ENCODE results near the gene ASCL2. TPM values are rescaled to one million over a fixed set of nuclear protein-coding genes. Genes with fewer than 3 reads are reported as not detected.

Gene ASCL2
- total RNA-seq, 2 experiments from 2014 or later, result not detected

DNA sequence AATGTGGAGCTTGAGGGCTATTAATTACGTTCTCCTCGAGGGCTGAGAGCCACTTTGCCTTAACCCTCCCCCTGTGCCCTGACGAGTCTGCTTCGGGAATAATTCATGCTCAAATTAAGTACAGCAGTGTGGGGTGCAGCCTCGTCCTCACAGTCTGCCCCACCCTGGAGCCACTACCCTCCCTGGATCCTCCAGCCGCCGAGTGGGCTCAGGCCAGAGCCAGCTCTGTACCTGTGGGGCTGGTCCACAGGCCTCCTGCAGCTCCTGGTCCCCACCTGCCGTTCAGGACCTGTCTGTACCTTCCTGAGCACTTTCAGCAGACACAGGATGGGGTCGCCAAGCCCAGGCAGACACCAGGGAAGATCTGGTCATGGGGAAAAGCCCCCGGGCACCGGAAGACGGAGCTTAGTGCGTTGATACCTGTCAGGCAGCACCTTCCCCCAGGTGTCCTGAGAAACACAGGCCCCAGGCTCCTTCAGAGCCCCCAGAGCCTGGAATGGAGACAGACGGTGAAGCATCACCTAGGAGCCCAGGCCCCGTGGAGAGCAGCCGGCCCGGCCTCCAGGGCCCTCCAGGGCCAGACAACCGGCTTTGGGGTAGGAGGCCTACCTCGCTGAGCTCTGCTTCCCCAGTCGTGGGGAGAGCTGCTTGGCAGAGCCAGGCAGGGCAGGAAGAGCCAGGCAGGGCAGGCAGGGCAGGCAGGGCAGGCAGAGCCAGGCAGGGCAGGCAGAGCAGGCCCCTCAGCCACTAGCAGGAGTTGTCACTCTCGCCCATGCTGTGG, 41.2 kb upstream of the ASCL2 start:
- POLR2A ChIA-PET, result interaction anchor here (1.8 kb wide), 1 partner anchor 9 kb away, joined by 4 read pairs; no protein-coding TSS in a partner anchor
- H3K36me3 Mint-ChIP-seq (ENCODE audit: low read depth), result no peaks in the 10 kb centered on the region
- Histone ChIP-seq H3K4me1 (ENCODE audit: insufficient read depth, low read length) (peaks cover 49% of the 10 kb centered on the region), H3K27me3 (ENCODE audit: control insufficient read depth in 1 of 2, insufficient read depth in 2 of 2, low read length in 2 of 2) (no peaks in the 10 kb centered on the region), H3K27ac (ENCODE audit: low read depth in 1 of 2, low read length in 2 of 2) (no peak overlapping the region), H3K4me3 (ENCODE audit: low read length) (no peak overlapping the region), H3K9me3 (ENCODE audit: control insufficient read depth in 1 of 2, insufficient read depth in 1 of 2, low read length in 2 of 2) (no peaks in the 10 kb centered on the region), H3K36me3 (ENCODE audit: insufficient read depth, low read length) (peaks cover 2% of the 10 kb centered on the region)
- peaks cover 6% of the 10 kb centered on the region for H3K4me1 Mint-ChIP-seq (ENCODE audit: low read depth)
- TF ChIP-seq, protein P1, sequence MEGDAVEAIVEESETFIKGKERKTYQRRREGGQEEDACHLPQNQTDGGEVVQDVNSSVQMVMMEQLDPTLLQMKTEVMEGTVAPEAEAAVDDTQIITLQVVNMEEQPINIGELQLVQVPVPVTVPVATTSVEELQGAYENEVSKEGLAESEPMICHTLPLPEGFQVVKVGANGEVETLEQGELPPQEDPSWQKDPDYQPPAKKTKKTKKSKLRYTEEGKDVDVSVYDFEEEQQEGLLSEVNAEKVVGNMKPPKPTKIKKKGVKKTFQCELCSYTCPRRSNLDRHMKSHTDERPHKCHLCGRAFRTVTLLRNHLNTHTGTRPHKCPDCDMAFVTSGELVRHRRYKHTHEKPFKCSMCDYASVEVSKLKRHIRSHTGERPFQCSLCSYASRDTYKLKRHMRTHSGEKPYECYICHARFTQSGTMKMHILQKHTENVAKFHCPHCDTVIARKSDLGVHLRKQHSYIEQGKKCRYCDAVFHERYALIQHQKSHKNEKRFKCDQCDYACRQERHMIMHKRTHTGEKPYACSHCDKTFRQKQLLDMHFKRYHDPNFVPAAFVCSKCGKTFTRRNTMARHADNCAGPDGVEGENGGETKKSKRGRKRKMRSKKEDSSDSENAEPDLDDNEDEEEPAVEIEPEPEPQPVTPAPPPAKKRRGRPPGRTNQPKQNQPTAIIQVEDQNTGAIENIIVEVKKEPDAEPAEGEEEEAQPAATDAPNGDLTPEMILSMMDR (IDR thresholded peaks at IDR 0.05), result no peak
- no peak overlapping the region for H3K4me3 Mint-ChIP-seq
- no peak for DNase-seq
- CTCF ChIA-PET, result no interaction called here
- no peak for ATAC-seq (ENCODE audit: poor library complexity)
- intact Hi-C loops (cut with DNase I, micrococcal nuclease), result no loop called here
- no peaks in the 10 kb centered on the region for H3K27me3 Mint-ChIP-seq
- no peak overlapping the region for H3K27ac Mint-ChIP-seq
- H3K9me3 Mint-ChIP-seq, result no peaks in the 10 kb centered on the region

DNA sequence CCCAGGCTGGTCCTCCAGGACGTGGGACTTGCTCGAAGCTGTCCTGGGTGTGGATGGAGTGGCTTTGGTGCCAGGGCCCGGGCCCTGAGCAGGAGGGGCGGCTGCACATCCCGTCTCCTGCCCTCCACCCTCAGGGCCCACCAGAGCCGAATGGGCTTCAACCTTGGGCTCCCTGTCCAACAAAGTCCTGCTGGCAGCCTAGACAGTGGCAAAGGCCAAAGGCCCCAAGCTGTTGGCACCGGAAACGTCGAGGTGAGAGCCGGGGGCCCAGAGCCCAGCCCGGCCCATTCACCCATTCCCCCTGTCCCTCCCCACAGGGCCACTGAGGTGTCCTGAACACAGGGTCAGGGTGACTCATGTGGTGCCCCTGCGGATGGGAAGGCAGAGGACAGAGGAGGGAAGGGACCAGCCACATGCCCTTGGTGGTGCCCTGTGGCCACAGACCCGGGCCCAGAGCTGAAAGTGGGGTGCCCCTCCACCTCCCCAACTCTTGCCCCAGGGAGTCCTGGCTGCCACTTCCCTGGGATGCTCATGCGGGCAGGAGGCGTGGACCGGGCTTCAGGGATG, 40.5 kb upstream of the ASCL2 start:
- no peak for ATAC-seq (ENCODE audit: poor library complexity)
- H3K9me3 ChIP-seq (ENCODE audit: control insufficient read depth in 1 of 2, insufficient read depth in 1 of 2, low read length in 2 of 2), result no peaks in the 10 kb centered on the region
- H3K4me1 ChIP-seq (ENCODE audit: insufficient read depth, low read length), result peaks cover 49% of the 10 kb centered on the region
- peaks cover 2% of the 10 kb centered on the region for H3K36me3 ChIP-seq (ENCODE audit: insufficient read depth, low read length)
- DNase-seq, result no peak
- Mint-ChIP-seq H3K36me3 (ENCODE audit: low read depth) (no peaks in the 10 kb centered on the region), H3K27ac (no peak overlapping the region), H3K4me1 (ENCODE audit: low read depth) (peaks cover 13% of the 10 kb centered on the region), H3K9me3 (no peaks in the 10 kb centered on the region), H3K4me3 (no peak overlapping the region), H3K27me3 (no peaks in the 10 kb centered on the region)
- TF ChIP-seq, protein P1 (IDR thresholded peaks at IDR 0.05), result no peak
- no peaks in the 10 kb centered on the region for H3K27me3 ChIP-seq (ENCODE audit: control insufficient read depth in 1 of 2, insufficient read depth in 2 of 2, low read length in 2 of 2)
- ChIA-PET CTCF (no interaction called here), POLR2A (interaction anchor here (1.8 kb wide), 1 partner anchor 9 kb away, joined by 4 read pairs; no protein-coding TSS in a partner anchor)
- no peak overlapping the region for H3K27ac ChIP-seq (ENCODE audit: low read depth in 1 of 2, low read length in 2 of 2)
- H3K4me3 ChIP-seq (ENCODE audit: low read length), result no peak overlapping the region
- intact Hi-C loops (cut with DNase I, micrococcal nuclease), result no loop called here

DNA sequence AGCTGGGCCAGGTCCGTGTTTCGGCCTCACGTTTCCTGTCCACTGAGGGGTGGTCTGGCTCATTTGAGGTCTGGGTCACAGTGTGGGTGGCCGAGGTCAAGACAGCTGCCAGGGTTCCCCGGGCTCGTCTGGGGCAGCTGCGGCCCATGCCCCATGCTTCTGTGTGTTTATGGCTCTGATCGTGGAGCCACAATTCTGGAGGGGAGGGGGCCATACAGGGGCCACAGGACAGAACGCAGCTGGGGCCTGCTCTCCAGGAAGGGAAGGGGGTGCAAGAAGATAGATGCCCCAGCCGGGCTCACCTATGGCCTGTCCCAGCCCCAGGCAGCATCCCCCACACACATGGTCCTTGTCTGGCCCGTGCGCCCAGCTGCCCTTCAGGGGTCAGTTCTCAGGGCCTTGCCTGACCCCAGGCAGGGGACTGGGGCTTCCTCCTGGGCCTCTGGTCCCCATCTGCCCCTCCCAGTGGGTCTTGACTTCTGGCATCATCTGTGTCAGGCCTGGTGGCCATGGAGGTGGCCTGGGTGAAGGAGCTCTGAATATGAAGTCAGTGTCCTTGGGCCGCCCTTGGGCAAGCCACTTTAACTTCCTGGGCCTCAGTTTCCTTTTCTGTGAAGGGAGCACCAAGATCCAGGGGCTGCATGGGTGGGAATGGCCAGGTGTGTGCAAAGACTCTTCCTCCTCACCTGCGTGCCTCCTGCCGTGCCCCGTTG, 39.8 kb upstream of the ASCL2 start:
- Mint-ChIP-seq H3K4me1 (ENCODE audit: low read depth) (peaks cover 19% of the 10 kb centered on the region), H3K9me3 (no peaks in the 10 kb centered on the region), H3K4me3 (no peak overlapping the region), H3K27me3 (no peaks in the 10 kb centered on the region), H3K27ac (no peak overlapping the region), H3K36me3 (ENCODE audit: low read depth) (no peaks in the 10 kb centered on the region)
- intact Hi-C loops (cut with DNase I, micrococcal nuclease), result no loop called here
- Histone ChIP-seq H3K27me3 (ENCODE audit: control insufficient read depth in 1 of 2, insufficient read depth in 2 of 2, low read length in 2 of 2) (no peaks in the 10 kb centered on the region), H3K4me1 (ENCODE audit: insufficient read depth, low read length) (peaks cover 55% of the 10 kb centered on the region), H3K36me3 (ENCODE audit: insufficient read depth, low read length) (peaks cover 3% of the 10 kb centered on the region), H3K4me3 (ENCODE audit: low read length) (no peak overlapping the region), H3K9me3 (ENCODE audit: control insufficient read depth in 1 of 2, insufficient read depth in 1 of 2, low read length in 2 of 2) (no peaks in the 10 kb centered on the region), H3K27ac (ENCODE audit: low read depth in 1 of 2, low read length in 2 of 2) (no peak overlapping the region)
- DNase-seq, result no peak
- TF ChIP-seq, protein P1 (IDR thresholded peaks at IDR 0.05), result no peak
- CTCF ChIA-PET, result interaction anchor here (1.0 kb wide), 1 partner anchor 109 kb away, joined by 3 read pairs; no protein-coding TSS in a partner anchor
- POLR2A ChIA-PET, result interaction anchor here (1.8 kb wide), 1 partner anchor 10 kb away, joined by 4 read pairs; no protein-coding TSS in a partner anchor
- no peak for ATAC-seq (ENCODE audit: poor library complexity)

All from CD4-positive, alpha-beta T cell (primary cell).